Right ventricle myocardium inferior (tissue), 1 donor: ENCODE data around the gene C10orf105. TPM values are rescaled to one million over a fixed set of nuclear protein-coding genes. Genes with fewer than 3 reads are reported as not detected.

Experiments
- ATAC-seq: fragments of 200-7000 bp; cut with Tn5 transposase; one replicate; pipeline ENCODE4 v1.9.1; 2020; ENCODE audit warnings: mild to moderate bottlenecking, moderate library complexity
- DNase-seq: peaks from one replicate; pipeline ENCODE4 v3.0.0; 2021; ENCODE audit errors: missing footprints
- intact Hi-C: fragments of 100-400 bp; cut with DNase I; formaldehyde crosslinking; loops from one replicate; pipeline ENCODE4 v1.11.0; 2022
- total RNA-seq: library from RNA; stranded (reverse); fragmentation: NEBNext Ultra II Directional; extraction: Animal tissue kit (Norgen Biotek cat#: 25700); gene quantifications from one replicate; pipeline ENCODE4 v1.2.1, GENCODE V29; 2021
- donor health status: DM: no; HTN: yes; CAD: no; lungs with severe emphysema.

The C10orf105 gene
- total RNA-seq, 1 donor from 2014 or later: 0.05 TPM

GRCh38 chr10:71725249-71725648 is 5.7 kb upstream of the C10orf105 start:
- intact Hi-C loops: no loop called here
- DNase-seq (no peak), ATAC-seq (no peak)

GRCh38 chr10:71724539-71724938 is 5.0 kb upstream of the C10orf105 start:
- intact Hi-C loops: no loop called here

GRCh38 chr10:71723311-71723710 is 3.7 kb upstream of the C10orf105 start:
- intact Hi-C loops: no loop called here
- no peak for ATAC-seq
- DNase-seq: no peak

More at GRCh38 chr10:71724539-71724938, 5.0 kb upstream of the C10orf105 start:
- ATAC-seq (no peak), DNase-seq (no peak)

GRCh38 chr10:71722849-71723248 is 3.3 kb upstream of the C10orf105 start:
- ATAC-seq (no peak), DNase-seq (no peak)
- intact Hi-C loops: no loop called here

GRCh38 chr10:71721313-71721712 is 1.7 kb upstream of the C10orf105 start:
- no peak for ATAC-seq
- DNase-seq: no peak
- intact Hi-C loops: no loop called here

- intact Hi-C loops: no loop called here
Observed at GRCh38 chr10:71720288-71720687, 710 bp upstream of the C10orf105 start.

GRCh38 chr10:71719042-71719441 is 536 bp downstream of the C10orf105 start:
- DNase-seq (peak; percentile 83), ATAC-seq (peak; percentile 67)
- intact Hi-C loops: no loop called here

More at GRCh38 chr10:71720288-71720687, 710 bp upstream of the C10orf105 start:
- no peak for DNase-seq
- no peak for ATAC-seq

GRCh38 chr10:71718165-71718698 is 1.3 kb downstream of the C10orf105 start:
- ATAC-seq (no peak), DNase-seq (no peak)
- intact Hi-C loops: no loop called here

GRCh38 chr10:71717551-71717951 is 2.0 kb downstream of the C10orf105 start:
- ATAC-seq: no peak
- intact Hi-C loops: no loop called here
- no peak for DNase-seq

- no peak for ATAC-seq
- no peak for DNase-seq
- intact Hi-C loops: no loop called here
Observed at GRCh38 chr10:71717056-71717455, 2.5 kb downstream of the C10orf105 start.

GRCh38 chr10:71716426-71716825 is 3.2 kb downstream of the C10orf105 start:
- intact Hi-C loops: no loop called here
- ATAC-seq: no peak
- DNase-seq: no peak

GRCh38 chr10:71715860-71716259 is 3.7 kb downstream of the C10orf105 start:
- DNase-seq: no peak
- ATAC-seq: no peak
- intact Hi-C loops: no loop called here

GRCh38 chr10:71715026-71715425 is 4.6 kb downstream of the C10orf105 start:
- intact Hi-C loops: no loop called here
- DNase-seq: no peak
- ATAC-seq: no peak

- intact Hi-C loops: no loop called here
- DNase-seq (no peak), ATAC-seq (no peak)
Observed at GRCh38 chr10:71714592-71714991, 5.0 kb downstream of the C10orf105 start.

- DNase-seq (no peak), ATAC-seq (no peak)
- intact Hi-C loops: no loop called here
Observed at GRCh38 chr10:71714031-71714410, 5.6 kb downstream of the C10orf105 start.

- intact Hi-C loops: loop anchor here (1.0 kb wide), 1 partner anchor 60 kb away; the partner anchor contains the start of gene VSIR
- ATAC-seq (peak; percentile 82), DNase-seq (peak; percentile 89)
Observed at GRCh38 chr10:71713135-71714030, 6.2 kb downstream of the C10orf105 start.

- intact Hi-C loops: loop anchor here (1.0 kb wide), 1 partner anchor 61 kb away; the partner anchor contains the start of gene VSIR
- ATAC-seq (no peak), DNase-seq (peak; percentile 77)
Observed at GRCh38 chr10:71712572-71713134, 6.9 kb downstream of the C10orf105 start.

GRCh38 chr10:71712170-71712569 is 7.4 kb downstream of the C10orf105 start:
- no peak for DNase-seq
- intact Hi-C loops: no loop called here
- no peak for ATAC-seq

GRCh38 chr10:71711052-71711623 is 8.4 kb downstream of the C10orf105 start:
- DNase-seq (no peak), ATAC-seq (no peak)
- intact Hi-C loops: no loop called here

GRCh38 chr10:71710519-71710918 is 9.1 kb downstream of the C10orf105 start:
- ATAC-seq (no peak), DNase-seq (no peak)
- intact Hi-C loops: no loop called here
